Neural progenitor cell (in vitro differentiated cells): ENCODE results near the gene PIF1. TPM values are rescaled to one million over a fixed set of nuclear protein-coding genes. Genes with fewer than 3 reads are reported as not detected.

Experiments used
- DNase-seq: peaks from one replicate; pipeline ENCODE4 v3.0.0-alpha.2; 2016; ENCODE audit warnings: low spot score
- H2AFZ ChIP-seq: fragments of 200-600 bp; sonication (generic); replicated peaks from 2 replicates; pipeline ENCODE4 v1.6.1; 2016; ENCODE audit warnings: antibody characterized with exemption
- H3F3A ChIP-seq: fragments of 200-600 bp; sonication (generic); 2 replicates; pipeline ENCODE4 v1.6.1; 2016; ENCODE audit warnings: antibody characterized with exemption, low read depth
- H3K27ac ChIP-seq: fragments of 200-600 bp; sonication (generic); 2 replicates; pipeline ENCODE4 v1.5.1; 2016; ENCODE audit warnings: mild to moderate bottlenecking
- H3K27me3 ChIP-seq: fragments of 200-600 bp; sonication (generic); 2 replicates; pipeline ENCODE4 v1.6.1; 2016; ENCODE audit warnings: mild to moderate bottlenecking, moderate library complexity
- H3K36me3 ChIP-seq: fragments of 200-600 bp; sonication (generic); 2 replicates; pipeline ENCODE4 v1.5.1; 2016
- H3K4me1 ChIP-seq: fragments of 200-600 bp; sonication (generic); 2 replicates; pipeline ENCODE4 v1.6.1; 2016; ENCODE audit warnings: mixed run types
- H3K4me2 ChIP-seq: fragments of 200-600 bp; sonication (generic); 2 replicates; pipeline ENCODE4 v1.6.1; 2016
- H3K4me3 ChIP-seq: fragments of 200-600 bp; sonication (generic); 2 replicates; pipeline ENCODE4 v1.5.1; 2016
- H3K79me2 ChIP-seq: fragments of 200-600 bp; sonication (generic); 2 replicates; pipeline ENCODE4 v1.6.1; 2016; ENCODE audit warnings: low read depth
- H3K9ac ChIP-seq: fragments of 200-600 bp; sonication (generic); 2 replicates; pipeline ENCODE4 v1.6.1; 2016
- H3K9me3 ChIP-seq: fragments of 200-600 bp; sonication (generic); 2 replicates; pipeline ENCODE4 v1.5.1; 2016; ENCODE audit warnings: low read depth
- H4K20me1 ChIP-seq: fragments of 200-600 bp; sonication (generic); 2 replicates; pipeline ENCODE4 v1.6.1; 2016; ENCODE audit warnings: low read depth
- H3K27ac Mint-ChIP-seq: 3 replicates; pipeline ENCODE4 v1.8.0; 2021; ENCODE audit warnings: mixed read lengths
- H3K27me3 Mint-ChIP-seq: 2 replicates; pipeline ENCODE4 v1.8.0; 2022; ENCODE audit warnings: low read depth, mild to moderate bottlenecking, inconsistent platforms, moderate library complexity, mixed read lengths; ENCODE audit not compliant: insufficient read depth
- H3K36me3 Mint-ChIP-seq: 3 replicates; pipeline ENCODE4 v1.8.0; 2021; ENCODE audit warnings: mixed read lengths
- H3K4me1 Mint-ChIP-seq: 3 replicates; pipeline ENCODE4 v1.8.0; 2021; ENCODE audit warnings: mixed read lengths
- H3K4me3 Mint-ChIP-seq: 3 replicates; pipeline ENCODE4 v1.8.0; 2021; ENCODE audit warnings: mild to moderate bottlenecking, moderate library complexity, mixed read lengths
- H3K9me3 Mint-ChIP-seq: 3 replicates; pipeline ENCODE4 v1.8.0; 2020; ENCODE audit warnings: mixed read lengths
- CTCF ChIP-seq: fragments of 200-600 bp; sonication (generic); IDR thresholded peaks from 2 replicates; pipeline ENCODE4 v1.5.1; 2017; ENCODE audit warnings: antibody characterized with exemption, mild to moderate bottlenecking
- EZH2 ChIP-seq: fragments of 200-600 bp; sonication (generic); IDR thresholded peaks from 2 replicates; pipeline ENCODE4 v1.6.1; 2017; ENCODE audit warnings: antibody characterized with exemption, mild to moderate bottlenecking, moderate library complexity
- EZH2phosphoT487 ChIP-seq: fragments of 200-600 bp; sonication (generic); IDR thresholded peaks from 2 replicates; pipeline ENCODE4 v1.6.1; 2017; ENCODE audit warnings: antibody characterized with exemption
- total RNA-seq: library from RNA; depleted of rRNA; stranded (reverse); fragments of >200 nt; gene quantifications from 2 replicates; pipeline ENCODE4 v1.2.3, GENCODE V29; 2015; ENCODE audit warnings: low replicate concordance

PIF1 gene
- total RNA-seq, 1 donor from 2014 or later = 50.8 TPM

- Histone ChIP-seq H3K4me1 (peaks cover 32% of the 10 kb centered on the region), H3K9ac (no peak overlapping the region), H2AFZ (no peak overlapping the region), H3F3A (peaks cover 61% of the 10 kb centered on the region), H3K27ac (no peak overlapping the region), H3K4me2 (no peak overlapping the region), H4K20me1 (no peaks in the 10 kb centered on the region), H3K9me3 (no peaks in the 10 kb centered on the region), H3K4me3 (no peak overlapping the region), H3K36me3 (no peaks in the 10 kb centered on the region), H3K79me2 (no peaks in the 10 kb centered on the region), H3K27me3 (no peaks in the 10 kb centered on the region)
- Mint-ChIP-seq H3K9me3 (no peaks in the 10 kb centered on the region), H3K4me1 (peaks cover 29% of the 10 kb centered on the region), H3K4me3 (no peak overlapping the region), H3K27ac (no peak overlapping the region), H3K36me3 (peaks cover 4% of the 10 kb centered on the region), H3K27me3 (peaks cover 6% of the 10 kb centered on the region)
- DNase-seq = no peak
- no peak for TF ChIP-seq EZH2
- TF ChIP-seq EZH2phosphoT487 = no peak
- no peak for TF ChIP-seq CTCF
Observed at GRCh38 chr15:64813075-64813474, 12.4 kb downstream of the PIF1 start.

- Mint-ChIP-seq H3K9me3 (no peaks in the 10 kb centered on the region), H3K4me1 (peaks cover 49% of the 10 kb centered on the region), H3K27me3 (peaks cover 12% of the 10 kb centered on the region), H3K27ac (peak overlapping the region; percentile 28), H3K4me3 (peak overlapping the region; percentile 64), H3K36me3 (no peaks in the 10 kb centered on the region)
- Histone ChIP-seq H3K27ac (no peak overlapping the region), H3K36me3 (no peaks in the 10 kb centered on the region), H2AFZ (peak overlapping the region; percentile 26), H3K9me3 (no peaks in the 10 kb centered on the region), H3K4me1 (peaks cover 52% of the 10 kb centered on the region), H3K4me2 (peak overlapping the region; percentile 51), H3K4me3 (no peak overlapping the region), H3K27me3 (no peaks in the 10 kb centered on the region), H3K9ac (no peak overlapping the region), H3F3A (peaks cover 73% of the 10 kb centered on the region), H3K79me2 (no peaks in the 10 kb centered on the region), H4K20me1 (no peaks in the 10 kb centered on the region)
- DNase-seq = no peak
- TF ChIP-seq EZH2phosphoT487 (no peak), CTCF (no peak), EZH2 (no peak)
Observed at GRCh38 chr15:64810497-64811326, 14.7 kb downstream of the PIF1 start.

- no peaks in the 10 kb centered on the region for H3K36me3 Mint-ChIP-seq
- Histone ChIP-seq H3K4me1 (peaks cover 52% of the 10 kb centered on the region), H4K20me1 (no peaks in the 10 kb centered on the region), H3K79me2 (no peaks in the 10 kb centered on the region), H3K36me3 (no peaks in the 10 kb centered on the region), H3K9ac (no peak overlapping the region), H3K27me3 (no peaks in the 10 kb centered on the region), H3K27ac (no peak overlapping the region), H2AFZ (peak overlapping the region; percentile 26), H3K9me3 (no peaks in the 10 kb centered on the region), H3K4me3 (no peak overlapping the region), H3F3A (peaks cover 67% of the 10 kb centered on the region), H3K4me2 (peak overlapping the region; percentile 51)
- peaks cover 49% of the 10 kb centered on the region for H3K4me1 Mint-ChIP-seq
- no peak for TF ChIP-seq EZH2phosphoT487
- no peak for TF ChIP-seq EZH2
- TF ChIP-seq CTCF = peak; percentile 100
- DNase-seq = peak; percentile 94
- H3K27me3 Mint-ChIP-seq = peaks cover 12% of the 10 kb centered on the region
- H3K9me3 Mint-ChIP-seq = no peaks in the 10 kb centered on the region
- H3K4me3 Mint-ChIP-seq = peak overlapping the region; percentile 31
- H3K27ac Mint-ChIP-seq = peak overlapping the region; percentile 62
Observed at GRCh38 chr15:64809649-64810496, 15.6 kb downstream of the PIF1 start.
